Lung (tissue), 12 donors: ENCODE results near the gene PXK. TPM values are rescaled to one million over a fixed set of nuclear protein-coding genes. Genes with fewer than 3 reads are reported as not detected.
A peak's percentile ranks its signal among the peaks of the same experiment; 100 is the strongest.

Experiments used
- ATAC-seq: fragments of 200-7000 bp; cut with Tn5 transposase; one replicate; pipeline ENCODE4 v1.9.1; 2020; ENCODE audit warnings: moderate number of reproducible peaks; ENCODE audit not compliant: insufficient read depth, low FRiP score
- DNase-seq, 3 donors: peaks; one replicate each; pipeline ENCODE4 v3.0.0-alpha.2; 2013 to 2017
- H3K27ac ChIP-seq, 2 donors: one replicate each; pipeline ENCODE4 v1.5.1; 2013; ENCODE audit warnings: mild to moderate bottlenecking in 2 of 2, moderate library complexity in 2 of 2, control low read depth in 1 of 2, inconsistent platforms in 1 of 2, low read depth in 1 of 2, low read length in 1 of 2
- H3K27me3 ChIP-seq, 3 donors: one replicate each; pipeline ENCODE4 v1.5.1; 2013; ENCODE audit warnings: low read length in 2 of 3; ENCODE audit not compliant: control insufficient read depth in 3 of 3, insufficient read depth in 3 of 3
- H3K36me3 ChIP-seq, 4 donors: one replicate each; pipeline ENCODE4 v1.5.1; 2013; ENCODE audit warnings: low read length in 4 of 4, mild to moderate bottlenecking in 1 of 4, moderate library complexity in 1 of 4; ENCODE audit not compliant: control insufficient read depth in 4 of 4, insufficient read depth in 4 of 4
- H3K4me1 ChIP-seq, 5 donors: one replicate each; pipeline ENCODE4 v1.5.1; 2013; ENCODE audit warnings: low read length in 5 of 5, mild to moderate bottlenecking in 2 of 5, moderate library complexity in 1 of 5; ENCODE audit not compliant: control insufficient read depth in 5 of 5, insufficient read depth in 5 of 5
- H3K4me3 ChIP-seq: one replicate; pipeline ENCODE4 v1.5.1; 2013; ENCODE audit warnings: mild to moderate bottlenecking, control low read depth, moderate library complexity
- H3K9ac ChIP-seq, 2 donors: one replicate each; pipeline ENCODE4 v1.5.1; 2013; ENCODE audit warnings: low read length in 2 of 2, control low read depth in 1 of 2; ENCODE audit not compliant: insufficient read depth in 1 of 2
- H3K9me3 ChIP-seq, 4 donors: one replicate each; pipeline ENCODE4 v1.5.1; 2013; ENCODE audit warnings: low read length in 3 of 4, mild to moderate bottlenecking in 1 of 4, moderate library complexity in 1 of 4; ENCODE audit not compliant: control insufficient read depth in 4 of 4, insufficient read depth in 3 of 4
- CTCF ChIP-seq: IDR thresholded peaks from 2 replicates; pipeline ENCODE4 v1.5.1; 2012; ENCODE audit warnings: mild to moderate bottlenecking; ENCODE audit errors: control extremely low read depth, extremely low read depth
- WGBS, 2 donors: extraction: QIAGEN DNeasy Blood & Tissue Kit; methylation state at CpG; one replicate each; pipeline ENCODE4 v1.1.7; 2013; 5-methylcytosine and 5-hydroxymethylcytosine counted together
- polyA plus RNA-seq, 2 donors: library from polyadenylated mRNA; stranded (reverse); fragments of 200-250 nt; gene quantifications; one replicate each; pipeline ENCODE4 v1.2.1, GENCODE V29; 2013
- total RNA-seq, 2 donors: library from RNA; depleted of rRNA in 1 of 2; stranded (reverse); fragments of >200 nt in 1 of 2; gene quantifications; one replicate each; pipeline ENCODE4 v1.2.1, GENCODE V29; 2014 to 2021
- donor health status: control.
- donor health status: control.
- donor health status: Bipolar disorder and iron deficiency.
- donor health status: healthy.
- donor health status: DM: yes; HTN: yes; CAD: no.

Gene PXK
- total and polyA plus RNA-seq, 4 donors, result 6.0 to 41.7 (median 22.1) TPM

GRCh38 chr3:58388550-58389091 is 55.9 kb downstream of the PXK start:
- H3K9me3 ChIP-seq, result no peaks in the 10 kb centered on the region

GRCh38 chr3:58391156-58391865 is 58.6 kb downstream of the PXK start:
- DNase-seq, result peak in 2 of 3 donors; percentile 21 to 38
- Histone ChIP-seq H3K27me3 (no peaks in the 10 kb centered on the region), H3K36me3 (peaks cover 0 to 13% (median 6%) of the 10 kb centered on the region in 4 donors), H3K4me1 (peaks cover 3 to 58% (median 14%) of the 10 kb centered on the region in 5 donors), H3K4me3 (no peak overlapping the region), H3K9ac (no peak overlapping the region), H3K9me3 (no peaks in the 10 kb centered on the region), H3K27ac (no peak overlapping the region)
- ATAC-seq, result no peak
- no peak for TF ChIP-seq CTCF
- WGBS, 2 donors, result 77 to 84% methylated on average over 3 of the region's 3 CpGs

More at GRCh38 chr3:58388550-58389091, 55.9 kb downstream of the PXK start:
- DNase-seq (peak; percentile 60 to 98 (median 98)), ATAC-seq (no peak)
- Histone ChIP-seq H3K4me3 (no peak overlapping the region), H3K27me3 (no peaks in the 10 kb centered on the region), H3K4me1 (peaks cover 6 to 57% (median 14%) of the 10 kb centered on the region in 5 donors), H3K9ac (no peak overlapping the region), H3K36me3 (peaks cover 0 to 6% (median 1%) of the 10 kb centered on the region in 4 donors), H3K27ac (no peak overlapping the region)
- TF ChIP-seq CTCF, result no peak

GRCh38 chr3:58392181-58392580 is 59.5 kb downstream of the PXK start:
- Histone ChIP-seq H3K9me3 (no peaks in the 10 kb centered on the region), H3K4me1 (peaks cover 0 to 50% (median 7%) of the 10 kb centered on the region in 5 donors), H3K27ac (no peak overlapping the region), H3K27me3 (no peaks in the 10 kb centered on the region), H3K4me3 (no peak overlapping the region), H3K36me3 (peaks cover 2 to 16% (median 11%) of the 10 kb centered on the region in 4 donors), H3K9ac (no peak overlapping the region)
- no peak for TF ChIP-seq CTCF
- ATAC-seq (no peak), DNase-seq (peak in 1 of 3 donors; percentile 22)
- 44 to 46% methylated on average over 3 of the region's 3 CpGs for WGBS, 2 donors
